ENCODE measurements around the gene NUMB. TPM values are rescaled to one million over a fixed set of nuclear protein-coding genes. Genes with fewer than 3 reads are reported as not detected.

Gene NUMB
- total RNA-seq, 1 experiment from 2014 or later, result 25.0 TPM

- no peaks in the 10 kb centered on the region for H3K36me3 ChIP-seq
- no peak for DNase-seq
- no peaks in the 10 kb centered on the region for H3K9me3 ChIP-seq (replicated peaks)
These were observed 194.1 kb downstream of the NUMB start for GRCh38 chr14:73264080-73264884.

DNA sequence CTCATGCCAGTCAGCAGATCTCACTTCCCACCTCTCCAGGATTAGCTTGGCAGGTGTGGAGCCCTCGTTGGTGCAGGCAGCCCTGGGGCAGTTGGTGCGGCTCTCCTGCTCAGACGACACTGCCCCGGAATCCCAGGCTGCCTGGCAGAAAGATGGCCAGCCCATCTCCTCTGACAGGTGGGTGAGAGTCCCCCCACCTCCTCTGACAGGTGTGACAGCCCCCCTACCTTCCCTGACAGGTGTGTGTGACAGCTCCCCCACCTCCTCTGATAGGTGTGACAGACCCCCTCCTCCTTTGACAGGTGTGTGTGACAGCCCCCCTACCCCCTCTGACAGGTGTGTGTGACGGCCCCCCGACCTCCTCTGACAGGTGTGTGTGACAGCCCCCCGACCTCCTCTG, 194.7 kb downstream of the NUMB start:
- H3K4me1 ChIP-seq, result no peaks in the 10 kb centered on the region
- DNase-seq, result no peak
- no peaks in the 10 kb centered on the region for H3K9me3 ChIP-seq (replicated peaks)
- H3K4me3 ChIP-seq, result no peak overlapping the region
- H3K27me3 ChIP-seq, result no peaks in the 10 kb centered on the region
- H3K36me3 ChIP-seq, result no peaks in the 10 kb centered on the region
- H3K27ac ChIP-seq, result no peak overlapping the region

More at GRCh38 chr14:73264080-73264884, 194.1 kb downstream of the NUMB start:
- Histone ChIP-seq H3K4me3 (no peak overlapping the region), H3K27me3 (no peaks in the 10 kb centered on the region), H3K27ac (no peak overlapping the region), H3K4me1 (no peaks in the 10 kb centered on the region)

- H3K4me3 ChIP-seq, result no peak overlapping the region
- no peaks in the 10 kb centered on the region for H3K27me3 ChIP-seq
- H3K27ac ChIP-seq, result no peak overlapping the region
- H3K36me3 ChIP-seq, result no peaks in the 10 kb centered on the region
- DNase-seq, result no peak
- H3K4me1 ChIP-seq, result no peaks in the 10 kb centered on the region
- H3K9me3 ChIP-seq (replicated peaks), result no peaks in the 10 kb centered on the region
These were observed 195.7 kb downstream of the NUMB start for GRCh38 chr14:73262427-73263183.

DNA sequence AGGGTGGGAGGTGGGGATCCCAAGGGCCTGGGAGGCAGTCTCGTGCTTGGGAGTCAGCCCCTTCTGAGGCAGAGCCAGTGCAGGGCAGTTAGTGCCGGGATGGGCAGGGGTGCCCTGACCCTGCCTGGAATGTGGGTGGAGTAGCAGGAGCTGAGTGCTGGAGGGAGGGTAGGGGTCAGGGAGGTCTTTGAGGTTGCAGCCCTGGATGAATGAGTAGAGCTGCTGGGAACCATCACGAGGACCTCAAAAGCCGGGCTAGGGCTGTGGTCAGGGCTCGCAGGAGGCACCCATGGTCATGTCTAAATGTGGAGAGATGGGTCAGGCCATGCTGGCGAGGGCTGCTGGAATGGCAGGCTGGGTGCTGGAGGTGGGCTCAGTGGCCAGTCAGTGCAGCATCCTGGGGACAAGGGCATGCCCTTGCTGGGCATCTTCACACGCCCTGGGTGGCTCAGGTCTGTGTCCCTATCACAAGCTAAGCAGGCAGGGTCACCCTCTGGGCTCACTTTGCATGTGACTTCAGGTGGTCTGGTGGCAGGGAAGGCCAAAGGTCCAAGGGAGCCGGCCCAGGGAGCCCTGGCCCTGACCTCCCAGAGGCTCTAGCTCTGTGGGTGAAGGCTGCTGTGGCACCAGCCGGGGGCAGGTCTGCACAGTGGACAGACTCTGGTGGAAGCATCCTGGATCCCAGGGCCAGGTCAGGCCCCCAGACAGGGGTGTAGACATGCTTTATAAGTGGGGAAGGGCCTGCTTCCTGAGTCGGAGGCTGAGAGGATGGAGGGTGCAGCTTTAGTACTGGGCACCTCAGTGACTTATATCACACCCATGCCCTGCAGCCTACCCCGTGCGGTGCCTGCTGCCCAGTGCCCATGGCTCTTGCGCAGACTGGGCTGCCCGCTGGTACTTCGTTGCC, 196.6 kb downstream of the NUMB start:
- no peaks in the 10 kb centered on the region for H3K27me3 ChIP-seq
- H3K27ac ChIP-seq, result no peak overlapping the region
- no peak for DNase-seq
- no peaks in the 10 kb centered on the region for H3K9me3 ChIP-seq (replicated peaks)
- no peaks in the 10 kb centered on the region for H3K4me1 ChIP-seq
- no peaks in the 10 kb centered on the region for H3K36me3 ChIP-seq
- no peak overlapping the region for H3K4me3 ChIP-seq

GRCh38 chr14:73261075-73261474, 197.3 kb downstream of the NUMB start:
- H3K4me3 ChIP-seq, result no peak overlapping the region
- H3K27me3 ChIP-seq, result no peaks in the 10 kb centered on the region
- no peaks in the 10 kb centered on the region for H3K4me1 ChIP-seq
- no peaks in the 10 kb centered on the region for H3K9me3 ChIP-seq (replicated peaks)
- H3K36me3 ChIP-seq, result no peaks in the 10 kb centered on the region
- no peak for DNase-seq
- no peak overlapping the region for H3K27ac ChIP-seq

GRCh38 chr14:73260574-73260973, 197.8 kb downstream of the NUMB start:
- no peaks in the 10 kb centered on the region for H3K36me3 ChIP-seq
- no peaks in the 10 kb centered on the region for H3K27me3 ChIP-seq
- no peak for DNase-seq
- H3K27ac ChIP-seq, result no peak overlapping the region
- no peaks in the 10 kb centered on the region for H3K9me3 ChIP-seq (replicated peaks)
- H3K4me3 ChIP-seq, result no peak overlapping the region
- no peaks in the 10 kb centered on the region for H3K4me1 ChIP-seq

GRCh38 chr14:73259837-73260236, 198.5 kb downstream of the NUMB start:
- no peaks in the 10 kb centered on the region for H3K27me3 ChIP-seq
- no peak for DNase-seq
- no peaks in the 10 kb centered on the region for H3K9me3 ChIP-seq (replicated peaks)
- H3K27ac ChIP-seq, result no peak overlapping the region
- H3K4me3 ChIP-seq, result no peak overlapping the region
- H3K4me1 ChIP-seq, result no peaks in the 10 kb centered on the region
- no peaks in the 10 kb centered on the region for H3K36me3 ChIP-seq

DNA sequence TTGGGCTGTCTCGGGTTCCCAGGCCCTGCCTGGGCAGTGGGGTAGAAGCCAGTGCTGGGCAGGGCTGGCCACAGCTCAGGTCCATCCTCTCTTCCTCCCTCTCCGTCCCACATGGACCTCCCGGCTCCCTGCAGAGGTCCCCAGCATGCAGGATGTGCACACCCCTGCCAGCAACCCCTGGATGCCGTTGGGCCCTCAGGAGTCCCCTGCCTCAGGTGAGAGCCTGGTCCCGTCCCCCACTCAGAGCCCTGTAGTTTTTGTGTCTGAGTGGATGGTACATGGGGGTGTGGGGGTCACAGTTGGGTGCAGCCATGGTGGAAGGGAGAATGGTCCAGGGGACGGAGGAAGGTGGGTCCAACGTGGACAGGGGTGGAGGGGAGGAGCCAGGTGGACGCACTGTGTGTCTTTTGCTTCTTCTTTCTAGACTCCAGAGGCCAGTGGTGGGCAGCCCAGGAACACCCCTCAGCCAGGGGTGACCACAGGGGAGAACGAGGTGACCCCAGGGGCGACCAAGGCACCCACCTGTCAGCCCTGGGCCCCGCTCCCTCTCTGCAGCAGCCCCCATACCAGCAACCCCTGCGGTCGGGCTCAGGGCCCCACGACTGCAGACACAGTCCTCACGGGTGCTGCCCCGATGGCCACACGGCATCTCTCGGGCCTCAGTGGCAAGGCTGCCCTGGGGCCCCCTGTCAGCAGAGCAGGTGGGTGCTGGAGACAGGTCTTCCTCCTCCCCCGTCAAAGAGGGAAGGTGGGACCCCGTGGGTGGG, 199.3 kb downstream of the NUMB start:
- H3K4me3 ChIP-seq, result no peak overlapping the region
- no peak overlapping the region for H3K27ac ChIP-seq
- DNase-seq, result no peak
- no peaks in the 10 kb centered on the region for H3K9me3 ChIP-seq (replicated peaks)
- no peaks in the 10 kb centered on the region for H3K36me3 ChIP-seq
- no peaks in the 10 kb centered on the region for H3K4me1 ChIP-seq
- H3K27me3 ChIP-seq, result no peaks in the 10 kb centered on the region

- DNase-seq, result no peak
These were observed 200.3 kb downstream of the NUMB start for GRCh38 chr14:73258076-73258475.

DNA sequence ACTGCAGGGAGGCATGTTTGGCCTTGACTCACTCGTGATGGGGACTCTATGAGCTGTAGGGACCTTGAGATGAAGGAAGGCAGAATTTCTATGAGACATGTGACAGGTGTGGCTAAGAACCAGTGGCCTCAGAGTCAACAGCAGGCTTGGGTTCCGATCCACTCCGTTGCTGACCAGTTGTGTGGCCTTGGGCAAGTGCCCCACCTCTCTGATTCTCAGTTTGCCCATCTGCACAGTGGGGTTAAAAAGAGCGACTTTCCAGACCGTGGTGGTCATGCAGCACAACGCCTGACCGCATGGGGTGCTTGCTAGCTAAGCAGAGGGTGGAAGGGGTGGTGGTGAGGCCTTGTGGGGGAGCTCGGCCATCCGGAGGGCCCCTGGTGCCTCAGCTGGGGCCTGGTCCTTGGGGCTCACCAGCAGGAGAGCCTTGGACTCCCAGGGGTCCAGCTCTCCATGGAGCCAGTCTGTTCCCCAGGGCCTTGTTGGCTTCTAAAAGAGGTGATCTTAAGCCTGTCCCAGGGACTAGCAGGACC, 202.6 kb downstream of the NUMB start:
- Histone ChIP-seq H3K4me1 (no peaks in the 10 kb centered on the region), H3K27me3 (no peaks in the 10 kb centered on the region), H3K9me3 (replicated peaks) (no peaks in the 10 kb centered on the region), H3K36me3 (no peaks in the 10 kb centered on the region), H3K27ac (no peak overlapping the region), H3K4me3 (no peak overlapping the region)
- no peak for DNase-seq

More at GRCh38 chr14:73258076-73258475, 200.3 kb downstream of the NUMB start:
- Histone ChIP-seq H3K27me3 (no peaks in the 10 kb centered on the region), H3K4me1 (no peaks in the 10 kb centered on the region), H3K27ac (no peak overlapping the region), H3K36me3 (no peaks in the 10 kb centered on the region), H3K9me3 (replicated peaks) (no peaks in the 10 kb centered on the region), H3K4me3 (no peak overlapping the region)

- no peaks in the 10 kb centered on the region for H3K36me3 ChIP-seq
- no peaks in the 10 kb centered on the region for H3K4me1 ChIP-seq
- DNase-seq, result no peak
- no peaks in the 10 kb centered on the region for H3K27me3 ChIP-seq
- no peak overlapping the region for H3K27ac ChIP-seq
- no peak overlapping the region for H3K4me3 ChIP-seq
- H3K9me3 ChIP-seq (replicated peaks), result no peaks in the 10 kb centered on the region
These were observed 203.3 kb downstream of the NUMB start for GRCh38 chr14:73255005-73255400.

DNA sequence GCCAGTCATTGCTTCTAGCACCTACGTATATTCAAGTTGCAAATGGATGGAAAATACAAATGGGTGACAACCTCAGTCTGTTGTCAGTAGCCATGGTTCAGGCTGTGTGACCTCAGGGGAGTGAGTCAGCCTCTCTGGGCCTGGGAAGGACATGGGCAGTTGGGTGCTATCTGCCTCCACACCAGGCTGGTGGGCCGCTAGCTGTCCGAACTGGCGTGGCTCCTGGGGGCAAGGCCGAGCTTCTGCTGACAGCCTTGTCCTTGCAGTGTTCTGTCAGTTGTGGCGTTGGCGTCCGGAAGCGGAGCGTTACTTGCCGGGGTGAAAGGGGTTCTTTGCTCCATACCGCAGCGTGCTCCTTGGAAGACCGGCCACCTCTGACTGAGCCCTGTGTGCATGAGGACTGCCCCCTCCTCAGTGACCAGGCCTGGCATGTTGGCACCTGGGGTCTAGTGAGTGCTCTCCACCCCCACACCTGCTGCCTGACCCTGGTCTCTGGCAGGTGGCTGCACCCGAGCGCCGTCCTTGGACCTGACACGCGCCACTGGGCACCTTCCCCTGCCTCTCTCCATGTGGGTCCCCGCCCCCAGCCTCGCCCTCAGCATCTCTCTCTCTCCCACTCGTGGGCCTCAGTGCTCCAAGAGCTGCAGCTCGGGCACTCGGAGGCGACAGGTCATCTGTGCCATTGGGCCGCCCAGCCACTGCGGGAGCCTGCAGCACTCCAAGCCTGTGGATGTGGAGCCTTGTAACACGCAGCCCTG, 203.9 kb downstream of the NUMB start:
- Histone ChIP-seq H3K27ac (no peak overlapping the region), H3K4me1 (no peaks in the 10 kb centered on the region), H3K9me3 (replicated peaks) (no peaks in the 10 kb centered on the region), H3K36me3 (no peaks in the 10 kb centered on the region), H3K4me3 (no peak overlapping the region), H3K27me3 (no peaks in the 10 kb centered on the region)
- no peak for DNase-seq

DNA sequence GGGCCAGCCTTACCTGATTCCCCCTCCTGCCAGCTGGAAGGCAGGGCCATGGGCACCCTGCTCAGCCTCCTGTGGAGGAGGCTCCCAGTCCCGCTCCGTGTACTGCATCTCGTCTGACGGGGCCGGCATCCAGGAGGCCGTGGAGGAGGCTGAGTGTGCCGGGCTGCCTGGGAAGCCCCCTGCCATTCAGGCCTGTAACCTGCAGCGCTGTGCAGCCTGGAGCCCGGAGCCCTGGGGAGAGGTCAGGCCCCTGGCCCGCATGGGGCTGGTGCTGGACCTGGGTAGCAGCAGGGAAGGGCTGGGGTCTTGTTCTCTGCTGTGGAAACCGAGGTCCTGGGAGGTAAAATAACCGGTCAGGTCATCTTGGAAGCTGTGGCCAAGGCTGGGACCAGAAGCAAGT, 204.6 kb downstream of the NUMB start:
- H3K9me3 ChIP-seq (replicated peaks), result no peaks in the 10 kb centered on the region
- H3K4me1 ChIP-seq, result no peaks in the 10 kb centered on the region
- no peaks in the 10 kb centered on the region for H3K27me3 ChIP-seq
- DNase-seq, result no peak
- H3K4me3 ChIP-seq, result no peak overlapping the region
- no peaks in the 10 kb centered on the region for H3K36me3 ChIP-seq
- no peak overlapping the region for H3K27ac ChIP-seq

DNA sequence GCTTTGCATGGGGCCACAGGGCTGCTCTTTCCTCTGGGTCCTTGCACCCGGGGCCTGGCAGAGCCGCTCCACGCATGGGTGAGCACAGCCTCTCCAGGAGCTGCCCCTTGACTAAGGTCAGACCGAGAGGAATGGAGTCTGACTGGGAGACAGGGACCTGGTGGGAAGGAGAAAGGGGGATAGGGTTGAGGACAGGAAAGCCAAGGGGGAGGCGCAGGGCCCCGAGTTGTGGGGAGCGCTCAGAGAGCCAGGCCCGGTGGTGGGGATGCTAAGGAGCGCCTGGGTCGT, 205.1 kb downstream of the NUMB start:
- Histone ChIP-seq H3K27me3 (no peaks in the 10 kb centered on the region), H3K27ac (no peak overlapping the region), H3K36me3 (no peaks in the 10 kb centered on the region), H3K9me3 (replicated peaks) (no peaks in the 10 kb centered on the region), H3K4me3 (no peak overlapping the region), H3K4me1 (no peaks in the 10 kb centered on the region)
- DNase-seq, result no peak

Data from SJCRH30 (cell line).